OCI-LY7 (cell line): Measurements from ENCODE around the gene SLC18A3. TPM values are rescaled to one million over a fixed set of nuclear protein-coding genes. Genes with fewer than 3 reads are reported as not detected.

Experiments
- BruUV-seq: library from RNA; stranded (reverse); fragments of 400-500 nt; replicated peaks from 2 replicates; lab custom pipeline; 2021; lab: Mats Ljungman, UMichigan
- CTCF ChIA-PET: fragments of 300-600 bp; sonication (Branson Sonifier 250); formaldehyde crosslinking; loops from one replicate; lab custom pipeline; 2022; ENCODE audit warnings: antibody characterized with exemption; ENCODE audit not compliant: unreplicated experiment; lab: Charles Lee
- POLR2A ChIA-PET: fragments of 300-600 bp; sonication (Branson Sonifier 250); formaldehyde crosslinking; loops from one replicate; lab custom pipeline; 2022; ENCODE audit warnings: antibody characterized with exemption; lab: Charles Lee
- DNase-seq: peaks from one replicate; pipeline ENCODE4 v3.0.0-alpha.2; 2015; ENCODE audit warnings: low spot score
- H2AFZ ChIP-seq: fragments of 200-600 bp; sonication (generic), shearing (Covaris generic); 2 replicates; pipeline ENCODE4 v1.6.1; 2014; ENCODE audit warnings: mild to moderate bottlenecking, antibody characterized with exemption, low read length, moderate library complexity
- H3K27ac ChIP-seq: fragments of 200-600 bp; sonication (generic); 2 replicates; pipeline ENCODE4 v1.5.1; 2014; ENCODE audit warnings: mixed run types, low read depth, mild to moderate bottlenecking, moderate library complexity, low read length, inconsistent platforms; ENCODE audit not compliant: poor library complexity, severe bottlenecking
- H3K36me3 ChIP-seq: fragments of 200-600 bp; sonication (generic); 2 replicates; pipeline ENCODE4 v1.6.1; 2014; ENCODE audit warnings: mild to moderate bottlenecking, antibody characterized with exemption, low read length, moderate library complexity, mixed read lengths; ENCODE audit not compliant: insufficient read depth
- H3K4me1 ChIP-seq: fragments of 200-600 bp; sonication (generic); 2 replicates; pipeline ENCODE4 v1.5.1; 2014; ENCODE audit warnings: mild to moderate bottlenecking, low read length; ENCODE audit not compliant: insufficient read depth, poor library complexity, severe bottlenecking
- H3K4me2 ChIP-seq: fragments of 200-600 bp; sonication (generic); 2 replicates; pipeline ENCODE4 v1.6.1; 2014; ENCODE audit warnings: mild to moderate bottlenecking, low read length
- H3K4me3 ChIP-seq: fragments of 200-600 bp; sonication (generic); 2 replicates; pipeline ENCODE4 v1.5.1; 2014; ENCODE audit warnings: mild to moderate bottlenecking, low read depth, low read length; ENCODE audit not compliant: poor library complexity, severe bottlenecking
- H3K79me2 ChIP-seq: fragments of 200-600 bp; sonication (generic); 2 replicates; pipeline ENCODE4 v1.6.1; 2016; ENCODE audit warnings: low read depth, mild to moderate bottlenecking, low read length, moderate library complexity, mixed read lengths; ENCODE audit not compliant: insufficient read depth
- H3K9me2 ChIP-seq: fragments of 200-600 bp; sonication (generic); 2 replicates; pipeline ENCODE4 v1.6.1; 2016; ENCODE audit warnings: mild to moderate bottlenecking, low read length, mixed read lengths; ENCODE audit not compliant: insufficient read depth
- H3K9me3 ChIP-seq: fragments of 200-600 bp; sonication (generic); 2 replicates; pipeline ENCODE4 v1.6.1; 2014; ENCODE audit warnings: mild to moderate bottlenecking, mixed run types, low read length, mixed read lengths
- H4K20me1 ChIP-seq: fragments of 200-600 bp; sonication (generic); 2 replicates; pipeline ENCODE4 v1.6.1; 2014; ENCODE audit warnings: mild to moderate bottlenecking, antibody characterized with exemption, low read length, moderate library complexity, mixed read lengths; ENCODE audit not compliant: insufficient read depth
- EZH2phosphoT487 ChIP-seq: fragments of 200-600 bp; sonication (generic); IDR thresholded peaks from 2 replicates; pipeline ENCODE4 v1.6.1; 2018; ENCODE audit warnings: low read depth, borderline replicate concordance, mild to moderate bottlenecking, mixed run types, antibody characterized with exemption, low read length, moderate library complexity, mixed read lengths
- intact Hi-C: fragments of 100-400 bp; cut with micrococcal nuclease; formaldehyde crosslinking; loops from one replicate; pipeline ENCODE4 v1.10.0; 2022; ENCODE audit not compliant: unreplicated experiment
- total RNA-seq, 2 experiments: library from RNA; depleted of rRNA in 1 of 2; stranded (reverse); fragments of >200 nt in 1 of 2; shearing (Covaris generic) in 1 of 2; gene quantifications; 2 replicates each; pipeline ENCODE4 v1.2.3, GENCODE V29; 2014 to 2022
- TF ChIP-seq, protein P1 (sequence below): fragments of 200-600 bp; sonication (generic); conservative IDR thresholded peaks from 2 replicates; pipeline ENCODE4 v1.5.1; 2014; ENCODE audit warnings: mild to moderate bottlenecking, antibody characterized with exemption, low read length, moderate library complexity, mixed read lengths

SLC18A3 gene
- total RNA-seq, 2 experiments from 2014 or later, result not detected

DNA sequence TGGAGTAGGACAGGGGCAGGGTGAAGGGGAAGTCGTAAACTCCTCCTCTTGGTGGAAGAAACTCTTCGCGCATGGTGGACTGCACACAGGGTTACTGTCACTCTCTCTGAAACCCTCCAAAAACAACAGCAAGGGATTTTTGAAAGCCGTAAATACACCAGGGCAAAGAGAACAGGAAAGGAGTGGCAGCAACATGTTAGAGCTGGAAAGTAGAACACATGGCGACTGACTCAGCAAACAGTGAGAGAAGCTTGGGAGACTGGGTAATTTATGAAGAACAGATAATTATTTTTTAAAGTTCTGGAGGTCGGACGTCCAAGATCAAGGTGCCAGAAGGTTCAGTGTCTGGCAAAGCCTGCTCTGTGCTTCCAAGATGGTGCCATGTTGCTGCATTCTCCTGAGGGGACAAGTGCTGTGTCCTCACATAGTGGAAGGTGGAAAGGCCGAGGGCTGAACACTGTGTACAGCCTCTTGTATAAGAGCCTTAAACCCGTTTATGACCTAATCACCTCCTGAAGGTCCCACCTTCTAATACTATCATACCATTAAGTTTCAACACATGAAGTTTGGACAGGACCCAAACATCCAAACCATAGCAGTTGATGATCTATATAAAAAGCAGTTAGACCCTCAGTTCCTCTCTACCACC, 46.9 kb downstream of the SLC18A3 start:
- Histone ChIP-seq H3K36me3 (no peaks in the 10 kb centered on the region), H3K4me3 (no peak overlapping the region), H3K27ac (no peak overlapping the region), H3K4me1 (no peaks in the 10 kb centered on the region), H3K79me2 (no peaks in the 10 kb centered on the region), H4K20me1 (no peaks in the 10 kb centered on the region), H3K9me3 (no peaks in the 10 kb centered on the region; the same call in 1 of the 2 replicates), H2AFZ (no peak overlapping the region), H3K4me2 (no peak overlapping the region), H3K9me2 (no peaks in the 10 kb centered on the region)
- intact Hi-C loops, result no loop called here
- BruUV-seq, result no TSS peak
- DNase-seq, result no peak
- ChIA-PET CTCF (no interaction called here), POLR2A (no interaction called here)
- TF ChIP-seq, protein P1, sequence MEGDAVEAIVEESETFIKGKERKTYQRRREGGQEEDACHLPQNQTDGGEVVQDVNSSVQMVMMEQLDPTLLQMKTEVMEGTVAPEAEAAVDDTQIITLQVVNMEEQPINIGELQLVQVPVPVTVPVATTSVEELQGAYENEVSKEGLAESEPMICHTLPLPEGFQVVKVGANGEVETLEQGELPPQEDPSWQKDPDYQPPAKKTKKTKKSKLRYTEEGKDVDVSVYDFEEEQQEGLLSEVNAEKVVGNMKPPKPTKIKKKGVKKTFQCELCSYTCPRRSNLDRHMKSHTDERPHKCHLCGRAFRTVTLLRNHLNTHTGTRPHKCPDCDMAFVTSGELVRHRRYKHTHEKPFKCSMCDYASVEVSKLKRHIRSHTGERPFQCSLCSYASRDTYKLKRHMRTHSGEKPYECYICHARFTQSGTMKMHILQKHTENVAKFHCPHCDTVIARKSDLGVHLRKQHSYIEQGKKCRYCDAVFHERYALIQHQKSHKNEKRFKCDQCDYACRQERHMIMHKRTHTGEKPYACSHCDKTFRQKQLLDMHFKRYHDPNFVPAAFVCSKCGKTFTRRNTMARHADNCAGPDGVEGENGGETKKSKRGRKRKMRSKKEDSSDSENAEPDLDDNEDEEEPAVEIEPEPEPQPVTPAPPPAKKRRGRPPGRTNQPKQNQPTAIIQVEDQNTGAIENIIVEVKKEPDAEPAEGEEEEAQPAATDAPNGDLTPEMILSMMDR, result no peak
- no peak for TF ChIP-seq EZH2phosphoT487

- no peak overlapping the region for H3K4me3 ChIP-seq
- H3K9me3 ChIP-seq, result no peaks in the 10 kb centered on the region; the same call in 1 of the 2 replicates
- intact Hi-C loops, result no loop called here
- no TSS peak for BruUV-seq
- no peaks in the 10 kb centered on the region for H4K20me1 ChIP-seq
- no peaks in the 10 kb centered on the region for H3K9me2 ChIP-seq
- no peak overlapping the region for H3K27ac ChIP-seq
- TF ChIP-seq, protein P1, result no peak
- TF ChIP-seq EZH2phosphoT487, result no peak
- no peaks in the 10 kb centered on the region for H3K36me3 ChIP-seq
- H2AFZ ChIP-seq, result no peak overlapping the region
- H3K4me2 ChIP-seq, result no peak overlapping the region
- H3K4me1 ChIP-seq, result no peaks in the 10 kb centered on the region
- POLR2A ChIA-PET, result no interaction called here
- H3K79me2 ChIP-seq, result no peaks in the 10 kb centered on the region
- CTCF ChIA-PET, result no interaction called here
- DNase-seq, result no peak
Measured at GRCh38 chr10:49657606-49658005, 47.5 kb downstream of the SLC18A3 start.

GRCh38 chr10:49661140-49661856, 51.2 kb downstream of the SLC18A3 start:
- no peak for TF ChIP-seq EZH2phosphoT487
- TF ChIP-seq, protein P1, result no peak
- Histone ChIP-seq H3K79me2 (no peaks in the 10 kb centered on the region), H3K27ac (no peak overlapping the region), H3K9me2 (no peaks in the 10 kb centered on the region), H2AFZ (no peak overlapping the region), H4K20me1 (no peaks in the 10 kb centered on the region), H3K36me3 (no peaks in the 10 kb centered on the region), H3K4me3 (no peak overlapping the region), H3K9me3 (no peaks in the 10 kb centered on the region; the same call in 1 of the 2 replicates), H3K4me1 (no peaks in the 10 kb centered on the region), H3K4me2 (no peak overlapping the region)
- no TSS peak for BruUV-seq
- POLR2A ChIA-PET, result no interaction called here
- CTCF ChIA-PET, result no interaction called here
- DNase-seq, result no peak
- intact Hi-C loops, result no loop called here
